ENCODE results near the gene PODXL2.

PODXL2 gene

DNA sequence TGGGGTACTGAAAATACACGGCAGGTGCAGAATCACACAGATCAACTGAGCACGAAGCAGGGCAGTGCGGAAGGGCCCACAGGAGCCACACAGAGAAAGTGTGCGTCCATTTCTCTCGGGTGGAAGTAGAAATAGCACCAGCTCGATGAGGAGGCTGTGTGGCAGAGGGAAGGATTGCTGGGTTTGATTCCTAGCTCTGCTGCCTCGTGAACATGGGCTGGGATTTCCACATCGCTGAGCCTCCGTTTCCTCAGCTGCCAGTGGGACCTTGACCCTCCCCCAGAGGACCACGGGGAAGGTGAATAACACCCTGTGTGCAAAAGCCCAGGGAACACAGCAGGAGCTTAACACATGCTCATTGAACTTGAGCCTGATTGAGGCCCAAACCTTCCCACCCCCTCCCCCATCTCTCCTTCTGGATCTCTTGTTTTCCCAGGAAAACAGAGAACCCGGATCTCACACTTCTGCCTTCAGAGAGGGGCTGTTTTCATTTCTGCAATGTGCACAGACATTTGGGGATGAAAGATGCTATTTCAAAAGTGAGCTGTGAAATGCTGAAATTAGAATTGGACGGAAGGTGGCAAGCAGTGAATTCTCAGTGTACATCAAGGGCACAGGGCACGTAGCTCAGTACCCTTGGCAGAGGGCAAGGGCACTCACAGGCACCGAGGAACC lies 82.2 kb downstream of the PODXL2 start:
- Histone ChIP-seq H3K27ac (no peak overlapping the region), H4K20me1 (no peaks in the 10 kb centered on the region), H3K4me2 (peak overlapping the region in 9 of 11 experiments; percentile 9 to 44 (median 31); a peak in 14 of 22 replicates), H3K4me3 (no peak overlapping the region), H3K27me3 (peaks cover 0 to 8% (median 0%) of the 10 kb centered on the region in 11 experiments; a peak in 1 of 22 replicates), H3K36me3 (no peaks in the 10 kb centered on the region), H3K9me3 (replicated peaks in 1 of 11) (no peaks in the 10 kb centered on the region), H3K9ac (no peak overlapping the region), H3K4me1 (peaks cover 8 to 36% (median 19%) of the 10 kb centered on the region in 10 experiments; a peak in 19 of 20 replicates)
- no peak for TF ChIP-seq Cebpa-rat (IDR thresholded peaks at IDR 0.05)

DNA sequence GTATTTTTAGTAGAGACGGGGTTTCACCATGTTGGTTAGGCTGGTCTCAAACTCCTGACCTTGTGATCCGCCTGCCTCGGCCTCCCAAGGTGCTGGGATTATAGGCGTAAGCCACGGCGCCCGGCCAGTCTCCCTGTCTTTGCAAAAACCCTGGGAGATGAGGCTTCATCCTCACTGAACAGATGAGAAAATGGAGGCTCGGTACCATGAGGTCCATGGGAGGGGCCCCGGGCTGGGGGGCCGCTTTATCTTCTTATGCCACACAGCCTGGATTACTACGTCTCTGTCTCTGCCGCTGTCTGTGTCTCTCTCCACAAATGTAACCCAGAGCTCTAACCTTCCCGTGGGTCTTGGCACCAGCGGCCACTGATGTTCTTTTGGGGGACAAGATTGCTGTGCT lies 82.9 kb downstream of the PODXL2 start:
- no peak for TF ChIP-seq Cebpa-rat (IDR thresholded peaks at IDR 0.05)
- Histone ChIP-seq H3K4me1 (peaks cover 8 to 44% (median 19%) of the 10 kb centered on the region in 10 experiments; a peak in 19 of 20 replicates), H3K9ac (no peak overlapping the region)

DNA sequence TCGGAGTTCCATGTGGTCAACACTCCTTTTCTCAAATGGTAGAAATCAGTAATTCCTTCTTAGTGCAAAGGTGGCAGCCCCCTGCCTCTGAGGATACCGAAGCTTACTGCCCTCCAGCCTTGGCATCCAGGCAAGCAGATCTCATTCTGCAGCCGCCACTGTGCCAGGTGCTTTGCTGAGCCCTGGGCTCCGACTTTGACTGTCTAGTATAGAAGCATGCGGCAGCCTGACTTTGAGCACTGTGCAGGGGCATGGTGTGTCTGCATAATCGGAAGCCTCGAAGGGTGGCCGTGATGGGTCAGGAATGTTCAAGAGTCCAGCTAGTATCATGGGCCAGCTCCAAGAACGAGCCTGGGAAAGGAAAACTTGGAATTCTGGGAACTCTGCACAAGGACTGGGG lies 83.5 kb downstream of the PODXL2 start:
- H3K9ac ChIP-seq: no peak overlapping the region
- no peak overlapping the region for H3K27ac ChIP-seq
- no peaks in the 10 kb centered on the region for H3K36me3 ChIP-seq
- H3K4me3 ChIP-seq: no peak overlapping the region
- H3K4me1 ChIP-seq: peaks cover 8 to 44% (median 19%) of the 10 kb centered on the region in 10 experiments; a peak in 19 of 20 replicates
- no peak for TF ChIP-seq Cebpa-rat (IDR thresholded peaks at IDR 0.05)
- no peaks in the 10 kb centered on the region for H3K9me3 ChIP-seq (replicated peaks in 1 of 11)
- no peaks in the 10 kb centered on the region for H4K20me1 ChIP-seq
- H3K4me2 ChIP-seq: no peak overlapping the region
- H3K27me3 ChIP-seq: peaks cover 0 to 8% (median 0%) of the 10 kb centered on the region in 11 experiments; a peak in 1 of 22 replicates

More for the DNA sequence above, 82.9 kb downstream of the PODXL2 start:
- Histone ChIP-seq H3K4me3 (no peak overlapping the region), H4K20me1 (no peaks in the 10 kb centered on the region), H3K36me3 (no peaks in the 10 kb centered on the region), H3K27me3 (peaks cover 0 to 8% (median 0%) of the 10 kb centered on the region in 11 experiments; a peak in 1 of 22 replicates), H3K9me3 (replicated peaks in 1 of 11) (no peaks in the 10 kb centered on the region), H3K4me2 (no peak overlapping the region), H3K27ac (no peak overlapping the region)

DNA sequence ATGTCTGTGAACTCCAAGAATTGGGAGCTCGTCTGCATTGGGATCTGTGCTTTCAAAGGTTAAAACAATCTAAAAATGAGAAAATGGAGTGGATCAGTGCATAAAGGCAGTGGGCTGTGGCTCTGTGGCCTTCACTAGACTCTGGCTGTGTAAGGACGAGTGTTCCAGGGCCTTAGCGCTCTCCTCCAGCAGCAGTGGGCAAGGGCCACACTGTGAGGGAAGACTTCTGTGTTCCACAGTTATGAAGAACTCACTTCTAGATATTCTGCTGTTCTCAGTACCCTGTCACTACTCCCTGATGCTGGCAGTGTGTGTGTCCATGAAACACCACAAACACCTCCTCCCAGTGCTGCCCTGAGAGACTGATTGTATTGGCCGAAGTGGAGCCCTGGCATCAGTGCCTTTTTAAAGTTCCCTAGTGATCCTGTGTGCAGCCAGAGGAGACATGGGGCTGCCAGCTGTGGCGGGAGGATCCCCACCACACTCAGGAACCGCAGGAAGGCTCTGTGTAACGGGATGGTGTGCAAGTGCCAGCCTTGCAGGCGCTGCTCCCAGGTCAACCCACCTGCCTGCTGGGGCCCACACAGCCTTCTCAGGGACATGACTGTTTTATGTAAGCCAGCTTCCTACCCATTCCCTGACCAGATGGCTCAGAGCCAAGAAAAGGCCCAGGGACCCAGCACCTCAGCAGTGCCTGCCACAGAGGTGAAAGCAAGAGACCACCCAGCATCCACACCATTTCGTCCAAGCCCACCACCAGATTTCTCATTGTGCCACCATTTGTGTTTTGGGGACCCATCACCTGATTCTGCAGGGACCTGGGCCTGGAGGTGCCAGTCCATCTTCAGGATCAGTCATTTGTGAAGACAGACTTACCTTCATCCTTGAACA lies 84.1 kb downstream of the PODXL2 start:
- Histone ChIP-seq H3K9ac (no peak overlapping the region), H3K36me3 (no peaks in the 10 kb centered on the region), H3K4me2 (peak overlapping the region in 4 of 11 experiments; percentile 2 to 83 (median 50); a peak in 4 of 22 replicates), H3K4me3 (no peak overlapping the region), H3K9me3 (replicated peaks in 1 of 11) (no peaks in the 10 kb centered on the region), H3K27me3 (peaks cover 0 to 8% (median 0%) of the 10 kb centered on the region in 11 experiments; a peak in 1 of 22 replicates), H4K20me1 (no peaks in the 10 kb centered on the region), H3K4me1 (peaks cover 8 to 44% (median 19%) of the 10 kb centered on the region in 10 experiments; a peak in 19 of 20 replicates), H3K27ac (no peak overlapping the region)
- no peak for TF ChIP-seq Cebpa-rat (IDR thresholded peaks at IDR 0.05)

DNA sequence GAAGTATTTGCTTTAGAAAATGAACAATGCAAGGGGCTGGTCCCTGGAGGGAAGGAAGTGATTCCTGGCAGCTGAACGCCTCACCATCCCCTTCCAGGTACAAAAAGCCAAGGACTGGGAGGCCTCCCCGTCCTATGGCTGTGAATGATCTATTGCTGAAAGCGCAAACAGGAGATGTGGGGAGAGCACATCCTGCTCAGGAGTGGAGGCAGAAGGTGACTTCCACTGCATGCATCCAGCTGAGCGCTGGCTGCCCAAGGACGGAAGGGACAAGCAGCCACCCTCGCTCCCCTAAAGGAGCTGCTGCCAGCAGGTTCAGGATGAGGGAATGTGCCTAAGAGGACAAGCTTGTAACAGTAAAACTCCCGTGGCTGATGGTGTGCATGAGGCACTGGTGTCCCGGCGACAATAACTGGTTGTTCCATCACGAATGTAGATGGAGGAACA lies 85.2 kb downstream of the PODXL2 start:
- H3K4me3 ChIP-seq: no peak overlapping the region
- H3K9me3 ChIP-seq (replicated peaks in 1 of 11): no peaks in the 10 kb centered on the region
- H3K4me2 ChIP-seq: peak overlapping the region in 5 of 11 experiments; percentile 2 to 83 (median 36); a peak in 7 of 22 replicates
- peaks cover 8 to 44% (median 19%) of the 10 kb centered on the region in 10 experiments; a peak in 19 of 20 replicates for H3K4me1 ChIP-seq
- TF ChIP-seq Cebpa-rat (IDR thresholded peaks at IDR 0.05): no peak
- H3K27me3 ChIP-seq: peaks cover 0 to 8% (median 0%) of the 10 kb centered on the region in 11 experiments; a peak in 1 of 22 replicates
- H3K36me3 ChIP-seq: no peaks in the 10 kb centered on the region
- H3K9ac ChIP-seq: no peak overlapping the region
- no peak overlapping the region for H3K27ac ChIP-seq
- H4K20me1 ChIP-seq: no peaks in the 10 kb centered on the region

DNA sequence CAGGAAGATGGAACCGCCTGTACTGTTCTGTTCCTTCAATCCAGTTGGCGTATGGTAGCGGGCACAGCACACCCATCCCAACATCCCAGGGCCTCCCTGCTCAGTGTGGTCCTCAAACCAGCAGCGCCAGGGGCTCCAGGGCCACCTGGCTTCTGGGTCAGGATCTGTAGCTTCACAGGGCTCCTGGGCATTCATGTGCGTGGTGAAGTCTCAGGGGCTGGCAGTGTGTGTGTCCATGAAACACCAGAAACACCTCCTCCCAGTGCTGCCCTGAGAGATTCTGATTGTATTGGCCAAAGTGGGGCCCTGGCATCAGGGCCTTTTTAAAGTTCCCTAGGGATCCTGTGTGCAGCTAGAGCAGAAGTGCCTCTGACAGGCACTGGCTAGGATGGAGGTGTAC lies 85.9 kb downstream of the PODXL2 start:
- Histone ChIP-seq H3K27ac (no peak overlapping the region), H4K20me1 (no peaks in the 10 kb centered on the region), H3K4me2 (peak overlapping the region in 6 of 11 experiments; percentile 14 to 83 (median 46); a peak in 5 of 22 replicates), H3K4me1 (peaks cover 8 to 44% (median 19%) of the 10 kb centered on the region in 10 experiments; a peak in 19 of 20 replicates), H3K9ac (no peak overlapping the region), H3K36me3 (peaks cover 0 to 1% (median 0%) of the 10 kb centered on the region in 11 experiments; a peak in 2 of 22 replicates), H3K9me3 (replicated peaks in 1 of 11) (no peaks in the 10 kb centered on the region), H3K4me3 (no peak overlapping the region), H3K27me3 (peaks cover 0 to 8% (median 0%) of the 10 kb centered on the region in 11 experiments; a peak in 1 of 22 replicates)
- TF ChIP-seq Cebpa-rat (IDR thresholded peaks at IDR 0.05): no peak

DNA sequence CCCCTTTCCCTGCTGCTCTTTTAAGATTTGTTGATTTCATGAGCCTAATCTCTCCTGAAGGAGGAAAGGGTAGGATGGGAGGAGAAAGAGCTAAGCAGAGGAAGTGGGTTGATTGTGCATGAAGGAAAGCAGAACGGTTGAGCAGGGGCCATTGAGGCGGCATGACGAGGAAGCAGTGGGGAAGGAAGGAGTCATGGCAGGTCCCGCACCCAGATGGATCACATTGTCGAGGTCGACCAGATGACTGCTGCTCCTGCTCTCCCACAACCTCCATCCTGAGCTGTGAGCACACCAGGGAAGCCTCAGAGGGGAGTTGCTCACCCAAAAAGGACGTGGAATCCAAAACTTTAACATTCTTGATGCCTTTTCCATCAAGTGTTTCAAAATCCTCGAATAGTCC lies 86.5 kb downstream of the PODXL2 start:
- no peak overlapping the region for H3K9ac ChIP-seq
- no peak overlapping the region for H3K27ac ChIP-seq
- H3K9me3 ChIP-seq (replicated peaks in 1 of 11): no peaks in the 10 kb centered on the region
- H3K4me2 ChIP-seq: peak overlapping the region in 10 of 11 experiments; percentile 4 to 83 (median 39); a peak in 15 of 22 replicates
- no peak overlapping the region for H3K4me3 ChIP-seq
- H4K20me1 ChIP-seq: no peaks in the 10 kb centered on the region
- H3K27me3 ChIP-seq: peaks cover 0 to 8% (median 0%) of the 10 kb centered on the region in 11 experiments; a peak in 1 of 22 replicates
- peaks cover 8 to 44% (median 17%) of the 10 kb centered on the region in 10 experiments; a peak in 19 of 20 replicates for H3K4me1 ChIP-seq
- no peak for TF ChIP-seq Cebpa-rat (IDR thresholded peaks at IDR 0.05)
- peaks cover 0 to 7% (median 0%) of the 10 kb centered on the region in 11 experiments; a peak in 2 of 22 replicates for H3K36me3 ChIP-seq

DNA sequence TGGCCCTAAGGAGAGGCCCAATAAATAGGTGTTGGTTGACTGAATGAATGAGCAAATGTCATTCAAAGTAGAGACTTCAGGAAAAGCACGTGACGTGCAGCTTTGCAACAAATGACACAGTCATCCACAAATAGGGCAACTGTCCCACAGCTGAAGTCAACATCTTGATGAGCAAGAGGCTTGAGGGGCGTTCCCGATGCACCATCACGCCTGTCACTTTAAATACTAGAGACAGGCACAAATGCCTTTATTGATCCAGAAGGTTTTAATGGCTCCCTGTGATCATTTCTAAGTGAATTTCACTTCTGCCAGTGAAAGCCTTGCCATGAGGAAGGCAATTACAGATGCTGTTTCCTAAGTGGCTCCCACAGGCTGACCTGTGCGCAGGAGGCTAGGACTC lies 87.4 kb downstream of the PODXL2 start:
- no peaks in the 10 kb centered on the region for H3K9me3 ChIP-seq (replicated peaks in 1 of 11)
- peaks cover 0 to 8% (median 0%) of the 10 kb centered on the region in 11 experiments; a peak in 1 of 22 replicates for H3K27me3 ChIP-seq
- no peak overlapping the region for H3K9ac ChIP-seq
- peaks cover 0 to 38% (median 10%) of the 10 kb centered on the region in 10 experiments; a peak in 13 of 20 replicates for H3K4me1 ChIP-seq
- H3K36me3 ChIP-seq: peaks cover 0 to 14% (median 0%) of the 10 kb centered on the region in 11 experiments; a peak in 2 of 22 replicates
- no peak for TF ChIP-seq Cebpa-rat (IDR thresholded peaks at IDR 0.05)
- no peak overlapping the region for H3K27ac ChIP-seq
- H4K20me1 ChIP-seq: no peaks in the 10 kb centered on the region
- H3K4me2 ChIP-seq: peak overlapping the region in 3 of 11 experiments; percentile 63 to 83 (median 74); a peak in 2 of 22 replicates
- H3K4me3 ChIP-seq: no peak overlapping the region

Data from BLaER1 treated with 17β-estradiol and CSF1 and Interleukin-3, amounts not matched to agents 10 nM and 100 nM (cell line).